GM10266 (cell line): ENCODE results near the gene GALNT13.

Experiments
- DNase-seq: peaks from one replicate; pipeline ENCODE4 v3.0.0; 2012; ENCODE audit errors: extremely low spot score
- CTCF ChIP-seq: IDR thresholded peaks from 2 replicates; pipeline ENCODE4 v1.5.1; 2012; ENCODE audit warnings: mild to moderate bottlenecking, low read depth; ENCODE audit not compliant: control insufficient read depth, insufficient read depth; ENCODE audit errors: missing control alignments

The GALNT13 gene

DNA sequence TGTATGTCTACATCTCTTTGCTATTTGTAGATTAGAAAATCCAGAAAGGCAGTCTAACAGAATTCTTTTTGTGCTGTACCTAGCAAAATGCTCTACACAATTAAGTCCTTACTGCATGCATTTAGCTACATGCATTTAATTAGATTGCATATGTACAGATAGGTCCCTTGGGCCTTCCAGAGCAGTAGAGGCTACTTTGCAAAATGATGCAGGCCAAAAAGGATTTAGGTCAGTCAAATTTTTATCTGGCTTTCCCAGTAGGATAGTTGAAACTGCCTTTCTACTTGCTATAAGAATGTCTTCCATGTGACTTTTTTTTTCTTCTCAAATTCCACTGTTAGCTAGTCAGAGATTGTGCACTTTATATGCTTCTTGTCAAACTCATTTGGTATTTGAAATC is 19.3 kb downstream of the GALNT13 start:
- DNase-seq, result no peak
- TF ChIP-seq CTCF, result no peak

DNA sequence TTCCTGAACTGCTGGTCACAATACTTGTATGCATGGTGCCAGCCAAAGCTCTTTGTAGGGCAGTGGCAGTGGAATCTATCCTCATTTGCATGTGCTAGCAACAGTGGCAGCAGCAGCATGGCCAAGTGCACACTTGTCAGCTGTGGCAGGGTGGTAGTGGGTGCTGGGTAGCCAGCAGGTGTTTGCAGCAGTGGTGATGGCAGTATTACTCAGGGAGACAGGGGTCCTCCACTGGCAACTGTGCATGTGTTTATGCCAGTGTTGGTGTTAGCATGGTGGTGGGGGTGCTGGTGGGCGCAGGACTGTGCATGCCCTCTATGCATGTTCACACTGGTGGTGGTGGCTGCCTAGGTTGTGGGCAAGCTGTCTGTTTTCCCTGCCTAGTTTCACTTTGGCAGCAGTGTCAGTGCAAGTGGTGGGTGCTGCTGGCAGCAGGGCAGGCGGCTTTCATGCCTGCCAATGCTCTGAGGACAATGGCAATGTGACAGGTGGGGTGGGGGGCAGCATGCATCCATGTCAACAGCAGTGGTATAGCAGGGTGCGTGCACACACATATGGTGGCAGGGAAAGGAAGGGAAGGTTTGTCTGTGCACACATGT is 41.2 kb downstream of the GALNT13 start:
- no peak for DNase-seq
- no peak for TF ChIP-seq CTCF

DNA sequence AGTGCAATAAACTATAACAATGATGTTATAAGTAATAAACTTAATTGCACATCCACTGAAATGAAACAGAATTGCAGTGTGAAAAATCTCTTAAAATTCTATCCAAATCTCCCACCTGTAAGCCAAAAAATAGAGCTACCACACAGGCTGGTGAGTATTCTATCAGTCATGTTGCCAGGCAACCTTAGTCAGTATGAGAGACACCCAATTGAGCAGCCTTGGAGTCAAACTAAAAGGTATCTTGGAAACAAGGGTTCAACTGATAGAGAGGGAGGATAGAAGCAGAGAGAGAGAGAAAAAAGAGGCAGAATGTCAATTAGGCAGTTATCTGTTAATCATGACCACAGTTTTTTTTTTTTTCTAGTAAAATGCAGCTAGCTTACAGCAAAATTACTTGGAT is 45.8 kb downstream of the GALNT13 start:
- no peak for TF ChIP-seq CTCF
- no peak for DNase-seq

DNA sequence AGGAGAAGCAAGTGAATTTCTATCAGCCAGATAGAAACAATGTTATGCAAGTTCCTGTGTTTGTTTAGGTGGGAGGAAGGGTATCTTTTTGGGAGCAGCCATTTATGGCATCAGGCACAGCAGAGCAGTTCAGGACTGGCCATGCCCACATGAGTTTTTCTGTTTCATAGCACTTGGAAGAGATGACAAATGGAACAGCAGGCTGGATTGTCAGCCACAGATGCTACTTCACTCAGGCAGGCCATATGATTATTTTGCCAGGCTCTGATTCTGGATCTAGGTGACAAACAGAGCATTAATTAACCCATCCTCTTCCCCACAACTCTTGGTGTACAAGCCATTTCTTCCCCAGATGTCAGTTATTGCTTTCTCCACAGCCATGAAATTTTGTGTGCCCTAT is 63.8 kb downstream of the GALNT13 start:
- TF ChIP-seq CTCF, result no peak
- no peak for DNase-seq

DNA sequence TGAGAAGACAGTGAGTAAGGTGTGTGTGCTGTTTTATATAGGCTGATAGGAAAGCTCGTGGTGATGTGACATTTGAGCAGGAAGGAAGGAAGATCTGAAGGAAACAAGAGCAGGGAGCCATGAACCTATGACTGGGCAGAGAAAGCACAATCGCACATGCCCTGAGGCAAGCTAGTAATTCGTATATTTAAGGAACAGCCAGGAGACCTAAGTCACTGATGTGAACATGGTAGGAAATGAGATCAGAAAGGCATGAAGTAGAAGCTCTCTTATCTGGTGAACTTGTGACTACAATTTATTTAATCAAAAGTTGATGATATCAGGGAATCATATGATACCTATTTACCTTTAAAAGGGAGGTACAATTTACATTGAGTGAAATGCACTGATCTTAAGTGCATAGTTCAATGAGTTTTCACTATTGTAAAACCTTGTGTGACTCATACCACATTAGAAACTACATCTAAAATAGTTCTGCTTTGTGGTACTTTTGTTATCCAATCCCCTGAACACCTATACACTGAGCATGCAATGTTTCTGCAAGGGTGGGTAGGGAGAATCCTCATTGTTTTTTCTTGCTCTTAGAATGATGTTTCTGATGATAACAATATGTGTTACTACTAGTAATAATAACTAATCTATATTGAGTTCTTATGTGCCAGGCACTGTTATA is 67.5 kb downstream of the GALNT13 start:
- no peak for DNase-seq
- no peak for TF ChIP-seq CTCF

DNA sequence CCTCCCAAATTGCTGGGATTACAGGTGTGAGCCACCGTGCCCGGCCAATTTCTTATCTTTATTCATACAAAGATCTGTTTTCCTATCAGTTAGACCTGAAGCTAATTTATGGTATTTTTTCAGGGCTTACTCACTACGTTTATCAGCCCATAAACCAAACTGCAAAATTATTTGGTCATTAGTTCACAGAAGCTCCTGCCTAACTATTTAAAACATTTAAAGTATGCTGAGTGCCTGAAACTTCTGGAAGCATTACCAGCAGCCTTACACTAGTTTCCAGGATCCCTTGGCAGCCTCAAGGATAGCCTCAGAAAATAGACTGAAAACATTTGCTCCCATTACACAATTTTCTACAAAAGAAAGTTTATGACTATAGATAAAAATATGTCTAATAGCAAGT is 68.8 kb downstream of the GALNT13 start:
- TF ChIP-seq CTCF, result no peak
- no peak for DNase-seq

DNA sequence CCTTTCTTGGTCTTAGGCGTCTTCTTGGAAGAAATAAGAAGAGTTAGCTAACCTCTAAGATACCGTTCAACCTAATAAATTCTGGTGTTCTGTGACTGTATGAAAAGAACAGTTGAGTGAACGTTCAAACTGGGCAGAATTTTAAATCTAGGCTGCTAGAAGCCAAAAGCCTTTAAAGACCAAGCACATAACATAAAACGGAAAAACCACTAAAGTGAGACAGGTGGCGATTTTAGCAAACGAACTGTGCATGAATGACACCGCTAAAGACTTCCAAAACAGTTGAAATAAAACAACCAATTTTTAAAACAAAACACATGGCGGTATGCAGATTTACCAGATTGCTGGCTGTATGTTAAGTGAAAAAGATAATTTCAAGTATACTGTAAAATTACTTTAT is 73.1 kb downstream of the GALNT13 start:
- TF ChIP-seq CTCF, result no peak
- DNase-seq, result no peak
